ENCODE data around the gene CAPN12. TPM values are rescaled to one million over a fixed set of nuclear protein-coding genes. Genes with fewer than 3 reads are reported as not detected.

Gene CAPN12
- total and polyA plus RNA-seq, 10 of the 15 experiments (the other 5 are each of a cell fraction or from before 2014, with no cell fraction given) = 0.64 to 4.6 (median 2.0) TPM

- no peak for TF ChIP-seq NKRF (conservative IDR thresholded peaks at IDR 0.05)
Measured at GRCh38 chr19:38682195-38682867, 61.9 kb downstream of the CAPN12 start (continued).

Other genes starting within 250 kb of the CAPN12 start
Only the 7 nearest of the 15 such genes appear.
- gene EIF3K, start 125.3 kb downstream of the CAPN12 start, total RNA-seq (2014; rRNA removed) = 454 and 468 TPM in 2 replicates
- 344 and 358 TPM in 2 replicates for gene EIF3K, start 125.3 kb downstream of the CAPN12 start, total RNA-seq (2014; rRNA removed; fragmentation: Illumina TruSeq; extraction: Trizol)
- 378 and 384 TPM in 2 replicates for gene EIF3K, start 125.3 kb downstream of the CAPN12 start, total RNA-seq (2021)
- gene EIF3K, start 125.3 kb downstream of the CAPN12 start, polyA plus RNA-seq (2011; rRNA removed) = 156 and 330 TPM in 2 replicates
- gene EIF3K, start 125.3 kb downstream of the CAPN12 start, polyA plus RNA-seq (2014; fragmentation: Illumina TruSeq; extraction: Trizol) = 862 and 927 TPM in 2 replicates
- gene EIF3K, start 125.3 kb downstream of the CAPN12 start, polyA plus RNA-seq (2014; fragmentation: Nextera tagmentation; extraction: Ambion mirVana) = 100 to 1,000 TPM; 715 to 863 TPM
- 515 and 596 TPM in 2 replicates for gene EIF3K, start 125.3 kb downstream of the CAPN12 start, polyA plus RNA-seq (2014; rRNA removed)
- 100 to 1,000 TPM; 393 to 403 TPM for gene EIF3K, start 125.3 kb downstream of the CAPN12 start, polyA plus RNA-seq (2016; fragmentation: Nextera tagmentation; extraction: Ambion mirVana)
- gene ACTN4, start 96.8 kb downstream of the CAPN12 start, total RNA-seq (2014; rRNA removed) = 131 and 173 TPM in 2 replicates
- 26.9 and 30.4 TPM in 2 replicates for gene ACTN4, start 96.8 kb downstream of the CAPN12 start, total RNA-seq (2014; rRNA removed; fragmentation: Illumina TruSeq; extraction: Trizol)
- 278 and 293 TPM in 2 replicates for gene ACTN4, start 96.8 kb downstream of the CAPN12 start, total RNA-seq (2021)
- gene ACTN4, start 96.8 kb downstream of the CAPN12 start, polyA plus RNA-seq (2011; rRNA removed) = 40.0 and 127 TPM in 2 replicates
- gene ACTN4, start 96.8 kb downstream of the CAPN12 start, polyA plus RNA-seq (2014; fragmentation: Illumina TruSeq; extraction: Trizol) = 99.2 and 135 TPM in 2 replicates
- gene ACTN4, start 96.8 kb downstream of the CAPN12 start, polyA plus RNA-seq (2014; fragmentation: Nextera tagmentation; extraction: Ambion mirVana) = 1 to 10 TPM; 2.4 to 6.7 TPM
- gene ACTN4, start 96.8 kb downstream of the CAPN12 start, polyA plus RNA-seq (2014; rRNA removed) = 123 and 187 TPM in 2 replicates
- 10 to 100 TPM; 37.9 to 45.7 TPM for gene ACTN4, start 96.8 kb downstream of the CAPN12 start, polyA plus RNA-seq (2016; fragmentation: Nextera tagmentation; extraction: Ambion mirVana)
- not detected in 2 replicates for gene LGALS7, start 29.0 kb upstream of the CAPN12 start, total RNA-seq (2014; rRNA removed)
- gene LGALS7, start 29.0 kb upstream of the CAPN12 start, total RNA-seq (2014; rRNA removed; fragmentation: Illumina TruSeq; extraction: Trizol) = not detected in 2 replicates
- not detected in 2 replicates for gene LGALS7, start 29.0 kb upstream of the CAPN12 start, total RNA-seq (2021)
- gene LGALS7, start 29.0 kb upstream of the CAPN12 start, polyA plus RNA-seq (2011; rRNA removed) = 0.19 TPM in 1 of 2 replicates, not detected in the other
- gene LGALS7, start 29.0 kb upstream of the CAPN12 start, polyA plus RNA-seq (2014; fragmentation: Illumina TruSeq; extraction: Trizol) = not detected in 2 replicates
- gene LGALS7, start 29.0 kb upstream of the CAPN12 start, polyA plus RNA-seq (2014; fragmentation: Nextera tagmentation; extraction: Ambion mirVana) = not detected
- not detected in 2 replicates for gene LGALS7, start 29.0 kb upstream of the CAPN12 start, polyA plus RNA-seq (2014; rRNA removed)
- not detected for gene LGALS7, start 29.0 kb upstream of the CAPN12 start, polyA plus RNA-seq (2016; fragmentation: Nextera tagmentation; extraction: Ambion mirVana)
- not detected in 2 replicates for gene LGALS7B, start 44.7 kb upstream of the CAPN12 start, total RNA-seq (2014; rRNA removed)
- not detected in 2 replicates for gene LGALS7B, start 44.7 kb upstream of the CAPN12 start, total RNA-seq (2014; rRNA removed; fragmentation: Illumina TruSeq; extraction: Trizol)
- not detected in 2 replicates for gene LGALS7B, start 44.7 kb upstream of the CAPN12 start, total RNA-seq (2021)
- not detected in 2 replicates for gene LGALS7B, start 44.7 kb upstream of the CAPN12 start, polyA plus RNA-seq (2011; rRNA removed)
- gene LGALS7B, start 44.7 kb upstream of the CAPN12 start, polyA plus RNA-seq (2014; fragmentation: Illumina TruSeq; extraction: Trizol) = not detected in 2 replicates
- not detected for gene LGALS7B, start 44.7 kb upstream of the CAPN12 start, polyA plus RNA-seq (2014; fragmentation: Nextera tagmentation; extraction: Ambion mirVana)
- not detected in 2 replicates for gene LGALS7B, start 44.7 kb upstream of the CAPN12 start, polyA plus RNA-seq (2014; rRNA removed)
- not detected for gene LGALS7B, start 44.7 kb upstream of the CAPN12 start, polyA plus RNA-seq (2016; fragmentation: Nextera tagmentation; extraction: Ambion mirVana)
- 0.44 TPM in 1 of 2 replicates, not detected in the other for gene LGALS4, start 68.5 kb upstream of the CAPN12 start, total RNA-seq (2014; rRNA removed)
- not detected in 2 replicates for gene LGALS4, start 68.5 kb upstream of the CAPN12 start, total RNA-seq (2014; rRNA removed; fragmentation: Illumina TruSeq; extraction: Trizol)
- gene LGALS4, start 68.5 kb upstream of the CAPN12 start, total RNA-seq (2021) = 2.1 and 2.7 TPM in 2 replicates
- 0.27 and 0.35 TPM in 2 replicates for gene LGALS4, start 68.5 kb upstream of the CAPN12 start, polyA plus RNA-seq (2011; rRNA removed)
- gene LGALS4, start 68.5 kb upstream of the CAPN12 start, polyA plus RNA-seq (2014; fragmentation: Illumina TruSeq; extraction: Trizol) = 0.24 TPM in 1 of 2 replicates, not detected in the other
- gene LGALS4, start 68.5 kb upstream of the CAPN12 start, polyA plus RNA-seq (2014; fragmentation: Nextera tagmentation; extraction: Ambion mirVana) = under 1 TPM in 1 of 2 experiments, not detected in 1; 0.15 TPM
- 0.06 and 0.13 TPM in 2 replicates for gene LGALS4, start 68.5 kb upstream of the CAPN12 start, polyA plus RNA-seq (2014; rRNA removed)
- under 1 TPM in 1 of 2 experiments, not detected in 1; 0.28 TPM for gene LGALS4, start 68.5 kb upstream of the CAPN12 start, polyA plus RNA-seq (2016; fragmentation: Nextera tagmentation; extraction: Ambion mirVana)
- gene ECH1, start 87.3 kb upstream of the CAPN12 start, total RNA-seq (2014; rRNA removed) = 92.4 and 121 TPM in 2 replicates
- gene ECH1, start 87.3 kb upstream of the CAPN12 start, total RNA-seq (2014; rRNA removed; fragmentation: Illumina TruSeq; extraction: Trizol) = 135 and 138 TPM in 2 replicates
- gene ECH1, start 87.3 kb upstream of the CAPN12 start, total RNA-seq (2021) = 164 and 165 TPM in 2 replicates
- 114 and 139 TPM in 2 replicates for gene ECH1, start 87.3 kb upstream of the CAPN12 start, polyA plus RNA-seq (2011; rRNA removed)
- gene ECH1, start 87.3 kb upstream of the CAPN12 start, polyA plus RNA-seq (2014; fragmentation: Illumina TruSeq; extraction: Trizol) = 147 and 214 TPM in 2 replicates
- 100 to 1,000 TPM; 104 to 109 TPM for gene ECH1, start 87.3 kb upstream of the CAPN12 start, polyA plus RNA-seq (2014; fragmentation: Nextera tagmentation; extraction: Ambion mirVana)
- 284 and 385 TPM in 2 replicates for gene ECH1, start 87.3 kb upstream of the CAPN12 start, polyA plus RNA-seq (2014; rRNA removed)
- 100 to 1,000 TPM; 248 to 270 TPM for gene ECH1, start 87.3 kb upstream of the CAPN12 start, polyA plus RNA-seq (2016; fragmentation: Nextera tagmentation; extraction: Ambion mirVana)
- gene HNRNPL, start 105.5 kb upstream of the CAPN12 start, total RNA-seq (2014; rRNA removed) = 319 and 322 TPM in 2 replicates
- 240 and 248 TPM in 2 replicates for gene HNRNPL, start 105.5 kb upstream of the CAPN12 start, total RNA-seq (2014; rRNA removed; fragmentation: Illumina TruSeq; extraction: Trizol)
- gene HNRNPL, start 105.5 kb upstream of the CAPN12 start, total RNA-seq (2021) = 512 and 523 TPM in 2 replicates
- 278 and 395 TPM in 2 replicates for gene HNRNPL, start 105.5 kb upstream of the CAPN12 start, polyA plus RNA-seq (2011; rRNA removed)
- 416 and 440 TPM in 2 replicates for gene HNRNPL, start 105.5 kb upstream of the CAPN12 start, polyA plus RNA-seq (2014; fragmentation: Illumina TruSeq; extraction: Trizol)
- gene HNRNPL, start 105.5 kb upstream of the CAPN12 start, polyA plus RNA-seq (2014; fragmentation: Nextera tagmentation; extraction: Ambion mirVana) = 10 to 100 TPM; 32.5 to 92.5 TPM
- gene HNRNPL, start 105.5 kb upstream of the CAPN12 start, polyA plus RNA-seq (2014; rRNA removed) = 241 and 268 TPM in 2 replicates
- 100 to 1,000 TPM; 294 to 346 TPM for gene HNRNPL, start 105.5 kb upstream of the CAPN12 start, polyA plus RNA-seq (2016; fragmentation: Nextera tagmentation; extraction: Ambion mirVana)

All from GM12878 (cell line).